ENCODE results near the gene FOXO6. TPM values are rescaled to one million over a fixed set of nuclear protein-coding genes. Genes with fewer than 3 reads are reported as not detected.

The FOXO6 gene
- total and polyA plus RNA-seq, 12 donors, result 0.22 to 7.0 (median 1.2) TPM; not detected in 1

GRCh38 chr1:41320895-41321676 is 40.1 kb upstream of the FOXO6 start:
- WGBS, 4 donors, result 87 to 90% (median 89%) methylated on average over 12 to 21 of the region's 21 CpGs
- intact Hi-C loops (cut with DNase I), result loop anchor here in 1 of 2 donors (5.0 kb wide), 1 partner anchor 96 kb away; no protein-coding TSS in a partner anchor
- Histone ChIP-seq H3K9me3 (replicated peaks in 1 of 3) (no peaks in the 10 kb centered on the region), H3K4me1 (replicated peaks in 1 of 2) (peaks cover 17 to 18% of the 10 kb centered on the region in 2 donors), H3K4me3 (no peak overlapping the region), H3K36me3 (replicated peaks in 1 of 2) (no peaks in the 10 kb centered on the region), H3K27me3 (no peaks in the 10 kb centered on the region), H3K27ac (peak overlapping the region in 1 of 5 donors; percentile 68)
- TF ChIP-seq CTCF (IDR thresholded peaks at IDR 0.05) (no peak), POLR2A (IDR thresholded peaks at IDR 0.05) (no peak)
- DNase-seq, result no peak

GRCh38 chr1:41322101-41322661 is 39.1 kb upstream of the FOXO6 start:
- Histone ChIP-seq H3K27me3 (no peaks in the 10 kb centered on the region), H3K36me3 (replicated peaks in 1 of 2) (no peaks in the 10 kb centered on the region), H3K4me1 (replicated peaks in 1 of 2) (peaks cover 17 to 18% of the 10 kb centered on the region in 2 donors), H3K4me3 (no peak overlapping the region), H3K27ac (no peak overlapping the region), H3K9me3 (replicated peaks in 1 of 3) (no peaks in the 10 kb centered on the region)
- TF ChIP-seq POLR2A (IDR thresholded peaks at IDR 0.05), result no peak
- TF ChIP-seq CTCF (IDR thresholded peaks at IDR 0.05), result no peak
- WGBS, 4 donors, result 91 to 96% (median 93%) methylated on average over 8 of the region's 8 CpGs
- intact Hi-C loops (cut with DNase I), result loop anchor here in 1 of 2 donors (5.0 kb wide), 1 partner anchor 95 kb away; no protein-coding TSS in a partner anchor
- no peak for DNase-seq

GRCh38 chr1:41322835-41323234 is 38.4 kb upstream of the FOXO6 start:
- intact Hi-C loops (cut with DNase I), result loop anchor here in 1 of 2 donors (5.0 kb wide), 1 partner anchor 94 kb away; no protein-coding TSS in a partner anchor
- Histone ChIP-seq H3K4me1 (replicated peaks in 1 of 2) (peaks cover 17 to 18% of the 10 kb centered on the region in 2 donors), H3K4me3 (no peak overlapping the region), H3K9me3 (replicated peaks in 1 of 3) (no peaks in the 10 kb centered on the region), H3K27me3 (no peaks in the 10 kb centered on the region), H3K27ac (no peak overlapping the region), H3K36me3 (replicated peaks in 1 of 2) (no peaks in the 10 kb centered on the region)
- WGBS, 4 donors, result 80 to 87% (median 83%) methylated on average over 4 to 7 of the region's 7 CpGs
- DNase-seq, result peak in 1 of 7 donors; percentile 29
- TF ChIP-seq POLR2A (IDR thresholded peaks at IDR 0.05), result no peak
- TF ChIP-seq CTCF (IDR thresholded peaks at IDR 0.05), result peak in 4 of 6 experiments; percentile 12 to 27 (median 23)

- H3K4me3 ChIP-seq, result no peak overlapping the region
- DNase-seq, result no peak
- H3K36me3 ChIP-seq (replicated peaks in 1 of 2), result no peaks in the 10 kb centered on the region
- WGBS, 4 donors, result 80 to 94% (median 91%) methylated on average over 5 of the region's 5 CpGs
- TF ChIP-seq POLR2A (IDR thresholded peaks at IDR 0.05), result no peak
- no peak for TF ChIP-seq CTCF (IDR thresholded peaks at IDR 0.05)
- H3K27me3 ChIP-seq, result no peaks in the 10 kb centered on the region
- H3K27ac ChIP-seq, result no peak overlapping the region
- peaks cover 17 to 18% of the 10 kb centered on the region in 2 donors for H3K4me1 ChIP-seq (replicated peaks in 1 of 2)
- no peaks in the 10 kb centered on the region for H3K9me3 ChIP-seq (replicated peaks in 1 of 3)
- intact Hi-C loops (cut with DNase I), result loop anchor here in 1 of 2 donors (5.0 kb wide), 1 partner anchor 94 kb away; no protein-coding TSS in a partner anchor
Measured at GRCh38 chr1:41323243-41323642, 38.0 kb upstream of the FOXO6 start.
